PFSK-1 (cell line): ENCODE measurements around the gene SNX3.

Experiments
- POLR2AphosphoS5 ChIP-seq: IDR thresholded peaks from 2 replicates; pipeline ENCODE4 v1.6.1; 2012; ENCODE audit warnings: low read depth, mild to moderate bottlenecking, control low read depth, low read length, moderate library complexity
- REST ChIP-seq, 2 experiments: IDR thresholded peaks; 2 replicates each; pipeline versions ENCODE4 v1.6.1 to v1.8.0; 2011 to 2012; ENCODE audit warnings: low read depth in 2 of 2, low read length in 2 of 2, control low read depth in 1 of 2, inconsistent platforms in 1 of 2, mild to moderate bottlenecking in 1 of 2, moderate library complexity in 1 of 2; ENCODE audit not compliant: insufficient read depth in 1 of 2
- SIN3A ChIP-seq: IDR thresholded peaks from 2 replicates; pipeline ENCODE4 v1.6.1; 2012; ENCODE audit warnings: mild to moderate bottlenecking, low read length, moderate library complexity, borderline replicate concordance; ENCODE audit not compliant: insufficient read depth
- TAF1 ChIP-seq: IDR thresholded peaks from 2 replicates; pipeline ENCODE4 v1.6.1; 2012; ENCODE audit warnings: low read length, control low read depth, borderline replicate concordance; ENCODE audit not compliant: insufficient read depth

- no peak for TF ChIP-seq TAF1
- no peak for TF ChIP-seq REST (IDR thresholded peaks at IDR 0.05; ENCODE audit: insufficient read depth in 1 of 2, low read depth in 2 of 2, low read length in 2 of 2)
- TF ChIP-seq POLR2AphosphoS5, result no peak
- no peak for TF ChIP-seq SIN3A
These were observed 67.7 kb downstream of the SNX3 start for GRCh38 chr6:108193131-108193530.
